SU-DHL-6 (cell line): ENCODE measurements around the gene ITSN2.
"Not testable (repeated sequence)": the region's sequence is repeated elsewhere in the genome, so short reads cannot be mapped to it uniquely, and the experiment has no call there.

Experiments used
- H2AFZ ChIP-seq: fragments of 200-600 bp; sonication (generic); 2 replicates; pipeline ENCODE4 v1.6.1; 2014; ENCODE audit warnings: low read depth, mild to moderate bottlenecking, moderate library complexity, mixed read lengths, antibody characterized with exemption, low read length; ENCODE audit not compliant: severe bottlenecking
- H3F3A ChIP-seq: fragments of 200-600 bp; shearing (Covaris generic); 2 replicates; pipeline ENCODE4 v1.6.0; 2016; ENCODE audit warnings: antibody characterized with exemption, mild to moderate bottlenecking; ENCODE audit not compliant: insufficient read depth
- H3K27ac ChIP-seq: fragments of 200-600 bp; sonication (generic); 2 replicates; pipeline ENCODE4 v1.5.1; 2016; ENCODE audit warnings: low read depth, mild to moderate bottlenecking, low read length, moderate library complexity, mixed read lengths
- H3K27me3 ChIP-seq: fragments of 200-600 bp; sonication (generic), shearing (Covaris generic); 2 replicates; pipeline ENCODE4 v1.6.0; 2014; ENCODE audit warnings: mild to moderate bottlenecking, low read length
- H3K36me3 ChIP-seq: fragments of 200-600 bp; sonication (generic); 2 replicates; pipeline ENCODE4 v1.6.1; 2014; ENCODE audit warnings: mild to moderate bottlenecking, low read length, mixed read lengths
- H3K4me2 ChIP-seq: fragments of 300-600, 200-600 bp; shearing (Covaris generic), sonication (generic); 2 replicates; pipeline ENCODE4 v1.6.0; 2014; ENCODE audit warnings: low read length, low read depth, mild to moderate bottlenecking; ENCODE audit not compliant: poor library complexity, severe bottlenecking
- H3K4me3 ChIP-seq: fragments of 200-600 bp; sonication (generic); 2 replicates; pipeline ENCODE4 v1.5.1; 2014; ENCODE audit warnings: antibody characterized with exemption, low read length, mild to moderate bottlenecking, mixed read lengths; ENCODE audit not compliant: insufficient read depth, poor library complexity, severe bottlenecking
- H3K79me2 ChIP-seq: fragments of 200-600 bp; sonication (generic); 2 replicates; pipeline ENCODE4 v1.6.1; 2014; ENCODE audit warnings: mild to moderate bottlenecking, low read length, moderate library complexity; ENCODE audit not compliant: insufficient read depth
- H3K9ac ChIP-seq: fragments of 200-600 bp; sonication (generic); 2 replicates; pipeline ENCODE4 v1.7.0; 2014; ENCODE audit warnings: mild to moderate bottlenecking, low read length
- H3K9me2 ChIP-seq: fragments of 200-600 bp; sonication (generic); replicated peaks from 2 replicates; pipeline ENCODE4 v1.6.1; 2014; ENCODE audit warnings: low read length; ENCODE audit not compliant: insufficient read depth
- H3K9me3 ChIP-seq: fragments of 200-600 bp; sonication (generic); 2 replicates; pipeline ENCODE4 v1.6.1; 2014; ENCODE audit warnings: low read length, mixed read lengths; ENCODE audit not compliant: insufficient read depth
- H4K20me1 ChIP-seq: fragments of 200-600 bp; sonication (generic); 2 replicates; pipeline ENCODE4 v1.6.1; 2014; ENCODE audit warnings: low read depth, mild to moderate bottlenecking, antibody characterized with exemption, low read length, moderate library complexity, mixed read lengths
- CTCF ChIP-seq: fragments of 200-600 bp; sonication (generic); IDR thresholded peaks from one replicate; pipeline ENCODE4 v1.5.1; 2017; ENCODE audit warnings: antibody characterized with exemption, mild to moderate bottlenecking, low read length, moderate library complexity; ENCODE audit not compliant: insufficient read depth, poor library complexity, severe bottlenecking
- EZH2phosphoT487 ChIP-seq: fragments of 200-600 bp; sonication (generic), shearing (Covaris generic); conservative IDR thresholded peaks from 2 replicates; pipeline ENCODE4 v1.6.1; 2018; ENCODE audit warnings: mild to moderate bottlenecking, antibody characterized with exemption, low read length, moderate library complexity, mixed read lengths

The ITSN2 gene

DNA sequence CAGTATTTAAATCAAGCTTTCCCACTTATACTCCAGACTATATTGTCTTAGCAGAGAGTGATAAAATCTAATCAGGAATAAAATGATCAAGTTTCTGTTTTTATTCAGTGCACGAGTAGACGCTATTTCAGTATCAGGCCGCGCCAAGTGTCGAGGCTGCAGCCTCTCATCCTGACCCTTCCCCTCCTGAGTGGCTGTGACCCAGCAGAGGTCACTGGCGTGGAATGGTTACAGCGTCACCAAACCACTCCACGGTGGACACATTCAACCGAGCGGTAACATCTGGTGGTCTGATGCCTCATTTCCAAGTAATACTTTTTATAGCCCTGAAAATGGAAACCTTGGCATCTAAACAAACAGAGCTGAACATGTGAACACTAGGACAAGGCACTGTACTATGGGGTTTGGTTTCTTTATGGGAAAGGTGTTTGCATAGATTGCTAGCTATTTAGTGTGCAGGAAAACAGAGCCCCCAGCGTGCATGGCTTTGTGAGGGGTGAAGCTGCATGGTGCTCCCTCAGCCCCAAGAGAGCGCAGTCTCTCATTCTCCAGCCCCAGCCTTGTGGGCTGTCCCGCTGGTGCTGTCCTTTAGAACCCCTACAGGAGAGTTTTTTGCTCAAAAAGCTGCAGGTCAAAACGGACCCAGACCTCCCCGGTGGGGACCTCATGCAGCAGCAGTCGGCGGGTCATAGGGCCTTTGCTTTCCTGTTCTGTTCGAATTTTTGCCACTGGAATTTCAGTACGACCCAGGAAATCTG, 157.1 kb downstream of the ITSN2 start:
- H3K27ac ChIP-seq, result no peak overlapping the region
- no peaks in the 10 kb centered on the region for H3K79me2 ChIP-seq
- no peaks in the 10 kb centered on the region for H3K27me3 ChIP-seq
- no peak for TF ChIP-seq CTCF
- TF ChIP-seq EZH2phosphoT487, result no peak
- no peak overlapping the region for H3K9ac ChIP-seq
- H3K4me3 ChIP-seq, result no peak overlapping the region
- H3F3A ChIP-seq, result no peaks in the 10 kb centered on the region
- no peaks in the 10 kb centered on the region for H3K9me3 ChIP-seq
- H4K20me1 ChIP-seq, result no peaks in the 10 kb centered on the region
- no peaks in the 10 kb centered on the region for H3K9me2 ChIP-seq
- H3K36me3 ChIP-seq, result no peaks in the 10 kb centered on the region
- H3K4me2 ChIP-seq, result no peak overlapping the region
- no peak overlapping the region for H2AFZ ChIP-seq

DNA sequence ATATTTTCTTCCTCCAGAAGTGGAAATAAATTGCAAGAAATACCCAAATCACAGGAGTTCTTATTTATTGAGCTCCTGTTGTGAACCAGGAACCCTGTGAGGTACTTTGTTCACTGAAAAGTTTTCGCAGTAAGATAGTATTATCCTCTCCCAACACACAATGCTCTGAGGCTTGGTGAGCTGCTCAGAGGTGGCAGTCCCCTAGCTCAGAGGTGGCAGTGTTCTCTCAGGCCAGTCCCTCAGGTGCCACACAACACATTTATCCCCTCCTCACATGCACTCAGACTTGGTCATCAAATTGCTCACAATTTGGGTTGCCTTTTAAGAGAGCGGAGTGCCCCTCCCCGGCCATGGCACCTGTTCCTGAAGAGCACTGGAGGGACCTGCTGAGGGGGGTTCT, 159.5 kb downstream of the ITSN2 start:
- no peak overlapping the region for H3K4me2 ChIP-seq
- no peaks in the 10 kb centered on the region for H3F3A ChIP-seq
- H2AFZ ChIP-seq, result no peak overlapping the region
- no peak for TF ChIP-seq CTCF
- no peak overlapping the region for H3K27ac ChIP-seq
- H3K9me3 ChIP-seq, result no peaks in the 10 kb centered on the region
- H3K27me3 ChIP-seq, result no peaks in the 10 kb centered on the region
- no peaks in the 10 kb centered on the region for H3K9me2 ChIP-seq
- no peaks in the 10 kb centered on the region for H4K20me1 ChIP-seq
- no peaks in the 10 kb centered on the region for H3K79me2 ChIP-seq
- no peak overlapping the region for H3K4me3 ChIP-seq
- no peaks in the 10 kb centered on the region for H3K36me3 ChIP-seq
- no peak overlapping the region for H3K9ac ChIP-seq

- Histone ChIP-seq H3K4me2 (no peak overlapping the region), H3K9me2 (no peaks in the 10 kb centered on the region), H3K79me2 (no peaks in the 10 kb centered on the region)
Measured at GRCh38 chr2:24199968-24200590, 160.3 kb downstream of the ITSN2 start.

DNA sequence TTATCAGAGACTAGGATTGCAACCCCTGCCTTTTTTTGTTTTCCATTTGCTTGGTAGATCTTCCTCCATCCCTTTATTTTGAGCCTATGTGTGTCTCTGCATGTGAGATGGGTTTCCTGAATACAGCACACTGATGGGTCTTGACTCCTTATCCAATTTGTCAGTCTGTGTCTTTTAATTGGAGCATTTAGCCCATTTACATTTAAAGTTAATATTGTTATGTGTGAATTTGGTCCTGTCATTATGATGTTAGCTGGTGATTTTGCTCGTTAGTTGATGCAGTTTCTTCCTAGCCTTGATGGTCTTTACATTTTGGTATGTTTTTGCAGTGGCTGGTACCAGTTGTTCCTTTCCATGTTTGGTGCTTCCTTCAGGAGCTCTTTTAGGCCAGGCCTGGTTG, 163.1 kb downstream of the ITSN2 start:
- not testable (repeated sequence) for H3K4me3 ChIP-seq, H3K36me3 ChIP-seq, H3K9ac ChIP-seq, H3K9me3 ChIP-seq, H3K27me3 ChIP-seq, H3K9me2 ChIP-seq, H4K20me1 ChIP-seq, H3K4me2 ChIP-seq, H3F3A ChIP-seq, H3K27ac ChIP-seq, H3K79me2 ChIP-seq, H2AFZ ChIP-seq

More at GRCh38 chr2:24199968-24200590, 160.3 kb downstream of the ITSN2 start:
- no peak overlapping the region for H3K27ac ChIP-seq
- no peak overlapping the region for H3K9ac ChIP-seq
- no peaks in the 10 kb centered on the region for H3K9me3 ChIP-seq
- no peak overlapping the region for H3K4me3 ChIP-seq
- H3K36me3 ChIP-seq, result no peaks in the 10 kb centered on the region
- no peaks in the 10 kb centered on the region for H3F3A ChIP-seq
- no peaks in the 10 kb centered on the region for H4K20me1 ChIP-seq
- no peak overlapping the region for H2AFZ ChIP-seq
- no peaks in the 10 kb centered on the region for H3K27me3 ChIP-seq
- TF ChIP-seq CTCF, result no peak
- TF ChIP-seq EZH2phosphoT487, result no peak
